Fibroblast of pulmonary artery (primary cell): ENCODE measurements around the gene FBXO34.
A peak's percentile ranks its signal among the peaks of the same experiment; 100 is the strongest.
"Not testable (repeated sequence)": the region's sequence is repeated elsewhere in the genome, so short reads cannot be mapped to it uniquely, and the experiment has no call there.

Source experiments
- DNase-seq: peaks from one replicate; pipeline ENCODE4 v3.0.0-alpha.2; 2010; ENCODE audit warnings: low read depth
- H3K4me3 ChIP-seq: replicated peaks from 2 replicates; pipeline ENCODE4 v1.5.1; 2011; ENCODE audit warnings: low read depth, mild to moderate bottlenecking, control low read depth, low read length, moderate library complexity
- CTCF ChIP-seq: IDR thresholded peaks from 2 replicates; pipeline ENCODE4 v1.5.1; 2011; ENCODE audit warnings: mild to moderate bottlenecking, control low read depth, low read length, inconsistent platforms; ENCODE audit errors: missing control alignments

FBXO34 gene

GRCh38 chr14:55303691-55304145, 32.5 kb downstream of the FBXO34 start:
- no peak overlapping the region for H3K4me3 ChIP-seq
- DNase-seq: peak; percentile 37
- TF ChIP-seq CTCF: no peak

GRCh38 chr14:55306938-55307589, 35.8 kb downstream of the FBXO34 start:
- no peak overlapping the region for H3K4me3 ChIP-seq
- no peak for TF ChIP-seq CTCF
- DNase-seq: no peak

GRCh38 chr14:55309154-55309553, 37.9 kb downstream of the FBXO34 start:
- H3K4me3 ChIP-seq: no peak overlapping the region
- TF ChIP-seq CTCF: no peak
- DNase-seq: no peak

GRCh38 chr14:55309761-55310365, 38.6 kb downstream of the FBXO34 start:
- no peak for TF ChIP-seq CTCF
- DNase-seq: no peak
- no peak overlapping the region for H3K4me3 ChIP-seq

GRCh38 chr14:55312379-55313030, 41.3 kb downstream of the FBXO34 start:
- H3K4me3 ChIP-seq, DNase-seq: not testable (repeated sequence)

GRCh38 chr14:55313480-55313879, 42.3 kb downstream of the FBXO34 start:
- TF ChIP-seq CTCF: no peak

GRCh38 chr14:55314449-55314848, 43.2 kb downstream of the FBXO34 start:
- H3K4me3 ChIP-seq: no peak overlapping the region
- DNase-seq: no peak
- TF ChIP-seq CTCF: no peak

More at GRCh38 chr14:55313480-55313879, 42.3 kb downstream of the FBXO34 start:
- no peak for DNase-seq
- H3K4me3 ChIP-seq: no peak overlapping the region
